ENCODE measurements around the gene ETS2. TPM values are rescaled to one million over a fixed set of nuclear protein-coding genes. Genes with fewer than 3 reads are reported as not detected.

The ETS2 gene
- total and polyA plus RNA-seq, 9 donors = 35.8 to 152 (median 79.6) TPM

DNA sequence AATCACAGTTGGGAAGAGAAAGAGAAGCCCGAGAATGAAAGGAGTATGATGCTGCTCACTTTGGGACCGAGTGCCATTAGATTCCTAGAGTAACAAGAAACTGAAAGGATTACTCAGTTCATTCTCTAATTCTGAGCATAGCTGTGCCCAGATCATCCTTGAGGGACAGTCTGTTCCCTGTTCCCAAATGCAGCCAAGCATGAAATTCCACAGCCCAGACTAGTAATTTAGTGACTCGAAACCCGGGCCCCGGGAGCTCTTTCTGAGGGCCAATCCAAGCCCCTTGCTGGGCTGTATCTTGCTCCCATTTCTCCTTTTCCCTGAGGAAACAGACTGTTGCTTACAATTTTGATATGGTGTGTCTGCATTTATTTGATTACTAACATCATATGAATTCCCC, 30.0 kb upstream of the ETS2 start:
- intact Hi-C loops (cut with DNase I) = no loop called here
- no peak overlapping the region for H3K4me3 ChIP-seq
- DNase-seq = no peak
- TF ChIP-seq, protein P1, sequence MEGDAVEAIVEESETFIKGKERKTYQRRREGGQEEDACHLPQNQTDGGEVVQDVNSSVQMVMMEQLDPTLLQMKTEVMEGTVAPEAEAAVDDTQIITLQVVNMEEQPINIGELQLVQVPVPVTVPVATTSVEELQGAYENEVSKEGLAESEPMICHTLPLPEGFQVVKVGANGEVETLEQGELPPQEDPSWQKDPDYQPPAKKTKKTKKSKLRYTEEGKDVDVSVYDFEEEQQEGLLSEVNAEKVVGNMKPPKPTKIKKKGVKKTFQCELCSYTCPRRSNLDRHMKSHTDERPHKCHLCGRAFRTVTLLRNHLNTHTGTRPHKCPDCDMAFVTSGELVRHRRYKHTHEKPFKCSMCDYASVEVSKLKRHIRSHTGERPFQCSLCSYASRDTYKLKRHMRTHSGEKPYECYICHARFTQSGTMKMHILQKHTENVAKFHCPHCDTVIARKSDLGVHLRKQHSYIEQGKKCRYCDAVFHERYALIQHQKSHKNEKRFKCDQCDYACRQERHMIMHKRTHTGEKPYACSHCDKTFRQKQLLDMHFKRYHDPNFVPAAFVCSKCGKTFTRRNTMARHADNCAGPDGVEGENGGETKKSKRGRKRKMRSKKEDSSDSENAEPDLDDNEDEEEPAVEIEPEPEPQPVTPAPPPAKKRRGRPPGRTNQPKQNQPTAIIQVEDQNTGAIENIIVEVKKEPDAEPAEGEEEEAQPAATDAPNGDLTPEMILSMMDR (IDR thresholded peaks at IDR 0.05) = no peak
- TF ChIP-seq EP300 (IDR thresholded peaks at IDR 0.05) (no peak), POLR2A (IDR thresholded peaks at IDR 0.05) (no peak)
- no peaks in the 10 kb centered on the region for H3K27me3 ChIP-seq
- H3K27ac ChIP-seq = no peak overlapping the region
- 64 to 91% (median 82%) methylated on average over 5 of the region's 5 CpGs for WGBS, 3 donors
- peaks cover 6% of the 10 kb centered on the region for H3K4me1 ChIP-seq (ENCODE audit: insufficient read depth)
- no peaks in the 10 kb centered on the region for H3K36me3 ChIP-seq
- H3K9me3 ChIP-seq = no peaks in the 10 kb centered on the region

DNA sequence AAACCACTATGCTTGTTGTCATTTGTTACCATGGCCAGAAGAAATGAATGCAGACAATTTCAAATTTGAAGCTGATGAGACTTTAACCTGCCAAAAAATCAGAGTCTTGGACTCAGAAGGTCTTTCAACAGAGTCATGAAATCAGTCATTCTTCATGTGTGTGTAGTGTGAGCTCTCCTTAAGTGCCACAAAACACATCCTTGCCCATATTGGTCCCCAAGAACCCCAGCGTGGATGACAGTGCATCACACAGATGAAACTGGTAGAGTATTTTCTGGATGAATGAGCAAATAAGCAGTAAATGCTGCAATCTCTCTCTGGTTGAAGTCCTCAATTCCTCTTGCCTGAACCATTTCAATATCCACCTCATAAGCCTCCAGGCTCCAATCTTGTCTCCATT, 28.7 kb upstream of the ETS2 start:
- no peak for DNase-seq
- Histone ChIP-seq H3K27ac (no peak overlapping the region), H3K9me3 (no peaks in the 10 kb centered on the region), H3K27me3 (no peaks in the 10 kb centered on the region), H3K4me1 (ENCODE audit: insufficient read depth) (peaks cover 6% of the 10 kb centered on the region), H3K36me3 (no peaks in the 10 kb centered on the region), H3K4me3 (no peak overlapping the region)
- intact Hi-C loops (cut with DNase I) = no loop called here
- TF ChIP-seq, protein P1 (IDR thresholded peaks at IDR 0.05) = no peak
- TF ChIP-seq EP300 (IDR thresholded peaks at IDR 0.05) (no peak), POLR2A (IDR thresholded peaks at IDR 0.05) (no peak)
- WGBS, 3 donors = 84 to 92% (median 87%) methylated on average over 1 of the region's 1 CpG

DNA sequence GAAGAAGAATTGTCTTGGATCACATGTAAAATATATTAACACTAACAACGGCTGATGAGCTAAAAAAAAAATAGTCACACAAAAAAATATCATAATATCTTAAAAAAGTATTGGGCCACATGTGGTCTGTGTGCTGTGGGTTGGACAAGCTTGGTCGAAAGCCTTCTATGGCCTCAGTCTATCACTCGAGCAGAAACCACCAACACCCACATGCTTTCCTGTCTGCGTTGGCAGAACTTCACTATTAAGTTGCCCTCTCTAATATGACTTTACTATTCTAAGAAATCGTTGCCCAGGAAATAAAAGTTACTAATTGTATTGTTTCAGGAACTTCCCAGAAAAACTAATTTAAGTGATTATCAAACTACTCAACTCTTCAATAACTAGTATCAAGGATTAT, 28.2 kb upstream of the ETS2 start:
- H3K36me3 ChIP-seq = no peaks in the 10 kb centered on the region
- H3K9me3 ChIP-seq = no peaks in the 10 kb centered on the region
- H3K4me3 ChIP-seq = no peak overlapping the region
- TF ChIP-seq, protein P1 (IDR thresholded peaks at IDR 0.05) = no peak
- TF ChIP-seq POLR2A (IDR thresholded peaks at IDR 0.05) (no peak), EP300 (IDR thresholded peaks at IDR 0.05) (no peak)
- H3K27ac ChIP-seq = no peak overlapping the region
- DNase-seq = no peak
- no peaks in the 10 kb centered on the region for H3K27me3 ChIP-seq
- 64 to 66% (median 64%) methylated on average over 5 of the region's 5 CpGs for WGBS, 3 donors
- intact Hi-C loops (cut with DNase I) = no loop called here
- H3K4me1 ChIP-seq (ENCODE audit: insufficient read depth) = peaks cover 6% of the 10 kb centered on the region

DNA sequence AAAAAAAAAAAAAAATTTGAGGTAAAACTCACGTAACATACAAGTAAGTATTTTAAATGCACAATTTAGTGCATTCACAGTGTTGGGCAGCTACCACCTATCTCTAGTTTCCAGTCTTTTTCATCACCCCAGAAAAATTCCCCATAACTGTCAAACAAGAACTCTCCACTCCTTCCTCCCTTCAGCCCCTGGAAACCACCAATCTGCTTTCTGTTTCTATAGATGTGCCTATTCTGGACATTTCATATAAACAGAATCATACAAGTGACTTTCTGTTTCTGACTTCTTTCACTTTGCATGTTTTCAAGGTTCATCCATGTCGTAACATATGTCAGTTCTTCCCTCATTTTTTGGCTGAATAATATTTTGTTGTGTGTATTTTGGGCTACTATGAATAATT, 24.9 kb upstream of the ETS2 start:
- no peak overlapping the region for H3K27ac ChIP-seq
- whole genome bisulfite sequencing, 3 donors = 85 to 88% (median 85%) methylated on average over 2 of the region's 2 CpGs
- TF ChIP-seq POLR2A (IDR thresholded peaks at IDR 0.05) = no peak
- TF ChIP-seq, protein P1 (IDR thresholded peaks at IDR 0.05) = no peak
- TF ChIP-seq EP300 (IDR thresholded peaks at IDR 0.05) = no peak
- no peaks in the 10 kb centered on the region for H3K4me1 ChIP-seq (ENCODE audit: insufficient read depth)
- H3K36me3 ChIP-seq = no peaks in the 10 kb centered on the region
- DNase-seq = no peak
- peaks cover 0 to 3% of the 10 kb centered on the region in 2 donors for H3K9me3 ChIP-seq
- intact Hi-C loops (cut with DNase I) = no loop called here
- H3K27me3 ChIP-seq = no peaks in the 10 kb centered on the region
- H3K4me3 ChIP-seq = no peak overlapping the region

Data from ovary (tissue), 9 donors.